OCI-LY7 (cell line): ENCODE measurements around the gene PIEZO1. TPM values are rescaled to one million over a fixed set of nuclear protein-coding genes. Genes with fewer than 3 reads are reported as not detected.

Experiments used
- BruUV-seq: library from RNA; stranded (reverse); fragments of 400-500 nt; replicated peaks from 2 replicates; lab custom pipeline; 2021; lab: Mats Ljungman, UMichigan
- CTCF ChIA-PET: fragments of 300-600 bp; sonication (Branson Sonifier 250); formaldehyde crosslinking; loops from one replicate; lab custom pipeline; 2022; ENCODE audit warnings: antibody characterized with exemption; ENCODE audit not compliant: unreplicated experiment; lab: Charles Lee
- POLR2A ChIA-PET: fragments of 300-600 bp; sonication (Branson Sonifier 250); formaldehyde crosslinking; loops from one replicate; lab custom pipeline; 2022; ENCODE audit warnings: antibody characterized with exemption; lab: Charles Lee
- DNase-seq: peaks from one replicate; pipeline ENCODE4 v3.0.0-alpha.2; 2015; ENCODE audit warnings: low spot score
- H2AFZ ChIP-seq: fragments of 200-600 bp; sonication (generic), shearing (Covaris generic); 2 replicates; pipeline ENCODE4 v1.6.1; 2014; ENCODE audit warnings: mild to moderate bottlenecking, antibody characterized with exemption, low read length, moderate library complexity
- H3K27ac ChIP-seq: fragments of 200-600 bp; sonication (generic); 2 replicates; pipeline ENCODE4 v1.5.1; 2014; ENCODE audit warnings: mixed run types, low read depth, mild to moderate bottlenecking, moderate library complexity, low read length, inconsistent platforms; ENCODE audit not compliant: poor library complexity, severe bottlenecking
- H3K36me3 ChIP-seq: fragments of 200-600 bp; sonication (generic); 2 replicates; pipeline ENCODE4 v1.6.1; 2014; ENCODE audit warnings: mild to moderate bottlenecking, antibody characterized with exemption, low read length, moderate library complexity, mixed read lengths; ENCODE audit not compliant: insufficient read depth
- H3K4me1 ChIP-seq: fragments of 200-600 bp; sonication (generic); 2 replicates; pipeline ENCODE4 v1.5.1; 2014; ENCODE audit warnings: mild to moderate bottlenecking, low read length; ENCODE audit not compliant: insufficient read depth, poor library complexity, severe bottlenecking
- H3K4me2 ChIP-seq: fragments of 200-600 bp; sonication (generic); 2 replicates; pipeline ENCODE4 v1.6.1; 2014; ENCODE audit warnings: mild to moderate bottlenecking, low read length
- H3K4me3 ChIP-seq: fragments of 200-600 bp; sonication (generic); 2 replicates; pipeline ENCODE4 v1.5.1; 2014; ENCODE audit warnings: mild to moderate bottlenecking, low read depth, low read length; ENCODE audit not compliant: poor library complexity, severe bottlenecking
- H3K79me2 ChIP-seq: fragments of 200-600 bp; sonication (generic); 2 replicates; pipeline ENCODE4 v1.6.1; 2016; ENCODE audit warnings: low read depth, mild to moderate bottlenecking, low read length, moderate library complexity, mixed read lengths; ENCODE audit not compliant: insufficient read depth
- H3K9me2 ChIP-seq: fragments of 200-600 bp; sonication (generic); 2 replicates; pipeline ENCODE4 v1.6.1; 2016; ENCODE audit warnings: mild to moderate bottlenecking, low read length, mixed read lengths; ENCODE audit not compliant: insufficient read depth
- H3K9me3 ChIP-seq: fragments of 200-600 bp; sonication (generic); 2 replicates; pipeline ENCODE4 v1.6.1; 2014; ENCODE audit warnings: mild to moderate bottlenecking, mixed run types, low read length, mixed read lengths
- H4K20me1 ChIP-seq: fragments of 200-600 bp; sonication (generic); 2 replicates; pipeline ENCODE4 v1.6.1; 2014; ENCODE audit warnings: mild to moderate bottlenecking, antibody characterized with exemption, low read length, moderate library complexity, mixed read lengths; ENCODE audit not compliant: insufficient read depth
- EZH2phosphoT487 ChIP-seq: fragments of 200-600 bp; sonication (generic); IDR thresholded peaks from 2 replicates; pipeline ENCODE4 v1.6.1; 2018; ENCODE audit warnings: low read depth, borderline replicate concordance, mild to moderate bottlenecking, mixed run types, antibody characterized with exemption, low read length, moderate library complexity, mixed read lengths
- intact Hi-C: fragments of 100-400 bp; cut with micrococcal nuclease; formaldehyde crosslinking; loops from one replicate; pipeline ENCODE4 v1.10.0; 2022; ENCODE audit not compliant: unreplicated experiment
- total RNA-seq, 2 experiments: library from RNA; depleted of rRNA in 1 of 2; stranded (reverse); fragments of >200 nt in 1 of 2; shearing (Covaris generic) in 1 of 2; gene quantifications; 2 replicates each; pipeline ENCODE4 v1.2.3, GENCODE V29; 2014 to 2022
- TF ChIP-seq, protein P1 (sequence below): fragments of 200-600 bp; sonication (generic); conservative IDR thresholded peaks from 2 replicates; pipeline ENCODE4 v1.5.1; 2014; ENCODE audit warnings: mild to moderate bottlenecking, antibody characterized with exemption, low read length, moderate library complexity, mixed read lengths

PIEZO1 gene
- total RNA-seq, 2 experiments from 2014 or later: 144 to 154 TPM

DNA sequence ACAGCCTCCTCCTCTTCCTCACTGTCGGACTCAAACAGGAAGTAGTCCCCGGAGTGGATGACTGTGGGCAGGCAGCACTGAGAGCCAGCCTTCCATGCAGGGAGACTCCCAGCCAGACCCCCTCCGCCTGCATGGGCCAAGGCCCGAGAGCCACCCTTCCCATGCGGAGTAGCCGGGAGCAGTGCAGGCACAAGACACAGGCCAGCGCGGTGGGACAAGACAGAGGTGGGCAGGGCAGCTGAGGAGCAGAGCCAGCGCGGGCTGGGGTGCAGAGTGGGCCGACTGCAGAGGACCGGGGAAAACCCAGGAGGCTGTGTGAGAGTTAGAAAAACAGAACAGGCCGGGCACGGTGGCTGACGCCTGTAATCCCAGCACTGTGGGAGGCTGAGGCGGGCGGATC is 61.1 kb downstream of the PIEZO1 start:
- TF ChIP-seq, protein P1, sequence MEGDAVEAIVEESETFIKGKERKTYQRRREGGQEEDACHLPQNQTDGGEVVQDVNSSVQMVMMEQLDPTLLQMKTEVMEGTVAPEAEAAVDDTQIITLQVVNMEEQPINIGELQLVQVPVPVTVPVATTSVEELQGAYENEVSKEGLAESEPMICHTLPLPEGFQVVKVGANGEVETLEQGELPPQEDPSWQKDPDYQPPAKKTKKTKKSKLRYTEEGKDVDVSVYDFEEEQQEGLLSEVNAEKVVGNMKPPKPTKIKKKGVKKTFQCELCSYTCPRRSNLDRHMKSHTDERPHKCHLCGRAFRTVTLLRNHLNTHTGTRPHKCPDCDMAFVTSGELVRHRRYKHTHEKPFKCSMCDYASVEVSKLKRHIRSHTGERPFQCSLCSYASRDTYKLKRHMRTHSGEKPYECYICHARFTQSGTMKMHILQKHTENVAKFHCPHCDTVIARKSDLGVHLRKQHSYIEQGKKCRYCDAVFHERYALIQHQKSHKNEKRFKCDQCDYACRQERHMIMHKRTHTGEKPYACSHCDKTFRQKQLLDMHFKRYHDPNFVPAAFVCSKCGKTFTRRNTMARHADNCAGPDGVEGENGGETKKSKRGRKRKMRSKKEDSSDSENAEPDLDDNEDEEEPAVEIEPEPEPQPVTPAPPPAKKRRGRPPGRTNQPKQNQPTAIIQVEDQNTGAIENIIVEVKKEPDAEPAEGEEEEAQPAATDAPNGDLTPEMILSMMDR: no peak
- no peak for TF ChIP-seq EZH2phosphoT487
- no peak overlapping the region for H2AFZ ChIP-seq
- POLR2A ChIA-PET: no interaction called here
- no peaks in the 10 kb centered on the region for H3K4me1 ChIP-seq
- no peaks in the 10 kb centered on the region for H3K79me2 ChIP-seq
- H3K27ac ChIP-seq: no peak overlapping the region
- no peak overlapping the region for H3K4me3 ChIP-seq
- CTCF ChIA-PET: no interaction called here
- H3K4me2 ChIP-seq: no peak overlapping the region
- peaks cover 74% of the 10 kb centered on the region for H3K36me3 ChIP-seq
- H4K20me1 ChIP-seq: no peaks in the 10 kb centered on the region
- DNase-seq: no peak
- no peaks in the 10 kb centered on the region for H3K9me3 ChIP-seq
- no peaks in the 10 kb centered on the region for H3K9me2 ChIP-seq
- no TSS peak for BruUV-seq
- intact Hi-C loops: no loop called here

DNA sequence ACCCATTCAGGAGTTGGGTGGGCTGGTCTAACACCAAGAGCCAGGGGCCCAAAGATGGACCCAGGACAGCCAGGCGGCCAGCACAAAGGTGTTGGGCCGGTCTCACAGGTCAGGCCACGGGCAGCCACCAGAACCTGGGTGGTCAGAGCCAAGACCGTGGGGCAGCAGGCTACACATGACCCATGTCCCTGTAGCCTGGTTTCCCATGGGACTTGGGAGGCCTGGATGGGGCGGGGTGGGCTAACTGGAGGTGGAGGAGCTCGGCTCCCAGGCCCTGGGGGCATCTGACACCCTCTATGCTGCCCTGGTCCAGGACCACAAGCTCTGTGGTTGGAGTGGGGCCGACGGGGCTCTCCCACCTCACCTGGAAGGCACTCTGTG is 61.5 kb downstream of the PIEZO1 start:
- POLR2A ChIA-PET: no interaction called here
- H3K4me1 ChIP-seq: no peaks in the 10 kb centered on the region
- peaks cover 78% of the 10 kb centered on the region for H3K36me3 ChIP-seq
- no peaks in the 10 kb centered on the region for H4K20me1 ChIP-seq
- H2AFZ ChIP-seq: no peak overlapping the region
- no peaks in the 10 kb centered on the region for H3K9me3 ChIP-seq
- CTCF ChIA-PET: no interaction called here
- no peak for DNase-seq
- no TSS peak for BruUV-seq
- H3K79me2 ChIP-seq: no peaks in the 10 kb centered on the region
- H3K9me2 ChIP-seq: no peaks in the 10 kb centered on the region
- H3K27ac ChIP-seq: no peak overlapping the region
- intact Hi-C loops: no loop called here
- H3K4me2 ChIP-seq: no peak overlapping the region
- H3K4me3 ChIP-seq: no peak overlapping the region
- TF ChIP-seq, protein P1: no peak
- TF ChIP-seq EZH2phosphoT487: no peak

DNA sequence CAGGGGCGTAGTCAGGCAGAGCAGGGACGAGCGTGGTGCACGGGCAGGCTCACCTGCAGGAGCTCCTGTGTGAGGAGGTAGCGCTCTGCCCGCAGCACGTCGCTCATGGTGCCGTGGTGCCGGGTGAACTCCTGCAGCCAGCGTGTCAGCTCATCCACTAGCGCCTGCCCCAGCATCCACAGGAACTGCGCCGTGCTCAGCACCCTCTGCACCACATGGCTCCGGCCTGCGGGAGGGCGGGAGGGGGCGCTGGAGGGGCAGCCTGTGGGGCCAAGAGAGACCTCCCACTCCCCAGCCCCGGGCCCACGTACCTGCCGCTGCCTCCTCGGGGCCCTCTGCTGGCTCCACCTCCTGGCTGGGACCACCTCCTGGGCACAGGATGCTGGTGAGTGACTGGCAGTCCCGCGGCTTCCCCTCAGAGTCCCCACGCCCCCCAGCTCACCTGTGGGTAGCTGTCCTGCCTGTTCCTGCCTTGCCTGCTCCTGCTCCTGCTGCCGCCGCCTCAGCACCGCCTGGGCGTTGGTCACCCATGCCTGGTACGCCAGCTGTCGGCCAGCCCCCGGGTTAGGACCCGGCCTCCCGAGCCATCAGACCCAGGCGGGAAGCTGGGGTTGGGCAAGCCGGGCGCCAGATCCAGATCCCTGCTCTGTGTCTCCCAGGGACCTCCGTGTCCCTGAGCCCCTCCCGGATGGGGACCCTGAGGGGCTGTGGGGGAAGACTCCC is 62.1 kb downstream of the PIEZO1 start:
- Histone ChIP-seq H4K20me1 (no peaks in the 10 kb centered on the region), H2AFZ (no peak overlapping the region), H3K4me3 (no peak overlapping the region), H3K9me3 (no peaks in the 10 kb centered on the region), H3K79me2 (no peaks in the 10 kb centered on the region), H3K27ac (no peak overlapping the region), H3K9me2 (no peaks in the 10 kb centered on the region), H3K4me2 (no peak overlapping the region), H3K36me3 (peaks cover 84% of the 10 kb centered on the region), H3K4me1 (no peaks in the 10 kb centered on the region)
- intact Hi-C loops: no loop called here
- ChIA-PET POLR2A (no interaction called here), CTCF (no interaction called here)
- BruUV-seq: no TSS peak
- TF ChIP-seq, protein P1: no peak
- TF ChIP-seq EZH2phosphoT487: no peak
- no peak for DNase-seq
